Suprapubic skin (tissue), 4 donors: ENCODE measurements around the gene TMEM30A. TPM values are rescaled to one million over a fixed set of nuclear protein-coding genes. Genes with fewer than 3 reads are reported as not detected.

Experiments used
- DNase-seq, 2 donors: peaks; one replicate each; pipeline ENCODE4 v3.0.0-alpha.2; 2019; ENCODE audit warnings: low spot score in 2 of 2
- H3K27ac ChIP-seq: fragments of 200-600 bp; sonication (generic); one replicate; pipeline ENCODE4 v1.5.1; 2019
- H3K27me3 ChIP-seq: fragments of 200-600 bp; sonication (generic); one replicate; pipeline ENCODE4 v1.5.1; 2019
- H3K36me3 ChIP-seq: fragments of 200-600 bp; sonication (generic); one replicate; pipeline ENCODE4 v1.5.1; 2019
- H3K4me1 ChIP-seq: fragments of 200-600 bp; sonication (generic); one replicate; pipeline ENCODE4 v1.5.1; 2019
- H3K4me3 ChIP-seq: fragments of 200-600 bp; sonication (generic); one replicate; pipeline ENCODE4 v1.5.1; 2019; ENCODE audit warnings: mild to moderate bottlenecking
- H3K9me3 ChIP-seq: fragments of 200-600 bp; sonication (generic); one replicate; pipeline ENCODE4 v1.5.1; 2019
- EP300 ChIP-seq: sonication (generic); formaldehyde crosslinking; IDR thresholded peaks from one replicate; pipeline ENCODE4 v1.6.1; 2017; ENCODE audit warnings: antibody characterized with exemption
- POLR2A ChIP-seq, 2 donors: fragments of 450-650 bp; IDR thresholded peaks; one replicate each; pipeline ENCODE4 v1.6.1; 2017; ENCODE audit warnings: antibody characterized with exemption in 2 of 2, mild to moderate bottlenecking in 2 of 2, moderate library complexity in 2 of 2
- POLR2AphosphoS5 ChIP-seq, 3 donors: sonication (generic); formaldehyde crosslinking; IDR thresholded peaks; one replicate each; pipeline ENCODE4 v1.6.1; 2017; ENCODE audit warnings: antibody characterized with exemption in 3 of 3
- WGBS: methylation state at CpG from one replicate; pipeline ENCODE4 v1.1.5; 2018; 5-methylcytosine and 5-hydroxymethylcytosine counted together
- total RNA-seq, 4 donors: library from RNA; depleted of rRNA; stranded (reverse); fragments of >200 nt; gene quantifications; one replicate each; pipeline ENCODE4 v1.1.0, GENCODE V29; 2016
- TF ChIP-seq, protein P1 (sequence below), 2 donors: fragments of 200-600 bp in 1 of 2; fragments of 450-650 bp in 1 of 2; sonication (generic) in 1 of 2; IDR thresholded peaks; one replicate each; pipeline ENCODE4 v1.5.1; 2016 to 2019; ENCODE audit warnings: antibody characterized with exemption in 2 of 2, mild to moderate bottlenecking in 1 of 2, moderate library complexity in 1 of 2

TMEM30A gene
- total RNA-seq, 4 donors from 2014 or later = 30.5 to 50.0 (median 38.2) TPM

DNA sequence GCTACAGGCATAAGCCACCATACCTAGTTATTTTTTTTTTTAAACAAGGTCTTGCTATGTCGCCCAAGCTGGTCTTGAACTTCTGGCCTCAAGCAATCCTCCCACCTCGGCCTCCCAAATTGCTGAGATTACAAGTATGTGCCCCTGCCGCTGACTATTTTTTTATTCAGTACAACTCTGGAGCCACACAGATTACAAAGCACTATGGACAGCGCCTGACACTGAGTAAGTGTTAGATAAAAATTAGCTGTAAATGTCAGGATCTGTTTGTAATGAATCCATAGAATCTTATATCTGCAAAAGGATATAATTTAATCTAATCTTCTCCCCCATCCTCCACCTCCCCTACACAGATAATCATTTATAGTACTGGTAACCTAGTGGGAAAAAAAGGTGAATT lies 63.5 kb downstream of the TMEM30A start:
- no peaks in the 10 kb centered on the region for H3K27me3 ChIP-seq
- no peak overlapping the region for H3K4me3 ChIP-seq
- no peak for DNase-seq
- TF ChIP-seq, protein P1, sequence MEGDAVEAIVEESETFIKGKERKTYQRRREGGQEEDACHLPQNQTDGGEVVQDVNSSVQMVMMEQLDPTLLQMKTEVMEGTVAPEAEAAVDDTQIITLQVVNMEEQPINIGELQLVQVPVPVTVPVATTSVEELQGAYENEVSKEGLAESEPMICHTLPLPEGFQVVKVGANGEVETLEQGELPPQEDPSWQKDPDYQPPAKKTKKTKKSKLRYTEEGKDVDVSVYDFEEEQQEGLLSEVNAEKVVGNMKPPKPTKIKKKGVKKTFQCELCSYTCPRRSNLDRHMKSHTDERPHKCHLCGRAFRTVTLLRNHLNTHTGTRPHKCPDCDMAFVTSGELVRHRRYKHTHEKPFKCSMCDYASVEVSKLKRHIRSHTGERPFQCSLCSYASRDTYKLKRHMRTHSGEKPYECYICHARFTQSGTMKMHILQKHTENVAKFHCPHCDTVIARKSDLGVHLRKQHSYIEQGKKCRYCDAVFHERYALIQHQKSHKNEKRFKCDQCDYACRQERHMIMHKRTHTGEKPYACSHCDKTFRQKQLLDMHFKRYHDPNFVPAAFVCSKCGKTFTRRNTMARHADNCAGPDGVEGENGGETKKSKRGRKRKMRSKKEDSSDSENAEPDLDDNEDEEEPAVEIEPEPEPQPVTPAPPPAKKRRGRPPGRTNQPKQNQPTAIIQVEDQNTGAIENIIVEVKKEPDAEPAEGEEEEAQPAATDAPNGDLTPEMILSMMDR (IDR thresholded peaks at IDR 0.05) = no peak
- TF ChIP-seq EP300 (no peak), POLR2A (IDR thresholded peaks at IDR 0.05) (no peak), POLR2AphosphoS5 (IDR thresholded peaks at IDR 0.05) (no peak)
- H3K36me3 ChIP-seq = no peaks in the 10 kb centered on the region
- peaks cover 3% of the 10 kb centered on the region for H3K4me1 ChIP-seq
- no peaks in the 10 kb centered on the region for H3K9me3 ChIP-seq
- 88% methylated on average over 4 of the region's 4 CpGs for WGBS
- H3K27ac ChIP-seq = no peak overlapping the region

DNA sequence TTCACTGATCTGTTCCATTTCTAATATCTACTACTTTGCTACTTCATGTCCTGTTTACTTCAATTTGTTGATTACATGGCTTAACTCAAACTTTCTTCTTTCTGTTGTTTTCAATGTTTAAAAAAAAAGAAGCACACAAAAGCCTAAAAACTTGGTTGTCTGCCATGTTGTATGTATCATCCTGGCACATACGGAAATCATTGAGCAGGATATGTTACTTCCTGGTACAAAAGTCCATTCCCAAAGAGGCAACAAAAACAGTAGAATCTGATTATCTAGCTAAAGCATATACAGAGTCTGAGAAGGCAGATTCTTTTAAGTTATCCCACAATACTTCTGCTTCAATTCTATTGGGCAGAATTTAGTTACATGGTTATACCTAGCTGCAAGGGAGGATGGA lies 64.2 kb downstream of the TMEM30A start:
- H3K36me3 ChIP-seq = no peaks in the 10 kb centered on the region
- peaks cover 3% of the 10 kb centered on the region for H3K4me1 ChIP-seq
- no peaks in the 10 kb centered on the region for H3K27me3 ChIP-seq
- H3K4me3 ChIP-seq = no peak overlapping the region
- WGBS = 17% methylated on average over 1 of the region's 1 CpG
- TF ChIP-seq, protein P1 (IDR thresholded peaks at IDR 0.05) = no peak
- TF ChIP-seq EP300 = no peak
- TF ChIP-seq POLR2A (IDR thresholded peaks at IDR 0.05) = no peak
- no peak for TF ChIP-seq POLR2AphosphoS5 (IDR thresholded peaks at IDR 0.05)
- no peak for DNase-seq
- H3K27ac ChIP-seq = no peak overlapping the region
- no peaks in the 10 kb centered on the region for H3K9me3 ChIP-seq

DNA sequence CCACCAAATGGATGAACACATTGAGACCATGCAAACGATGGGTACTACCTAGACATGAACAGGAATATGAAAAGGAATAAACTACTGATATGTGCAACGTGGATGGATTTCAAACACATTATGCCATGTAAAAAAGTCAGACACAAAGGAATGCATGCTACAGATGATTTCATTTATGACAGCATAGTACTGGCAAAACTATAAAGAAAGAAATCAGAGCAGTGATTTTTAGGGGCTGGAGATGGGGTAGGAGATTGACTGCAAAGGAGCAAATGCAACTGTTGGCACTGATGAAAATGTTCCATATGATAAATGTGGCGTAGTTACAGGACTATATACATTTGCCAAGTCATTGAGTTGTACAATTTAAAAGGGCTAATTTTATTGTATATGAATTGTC lies 65.3 kb downstream of the TMEM30A start:
- no peaks in the 10 kb centered on the region for H3K9me3 ChIP-seq
- H3K4me1 ChIP-seq = peaks cover 3% of the 10 kb centered on the region
- no peak overlapping the region for H3K4me3 ChIP-seq
- DNase-seq = no peak
- H3K27me3 ChIP-seq = no peaks in the 10 kb centered on the region
- no peaks in the 10 kb centered on the region for H3K36me3 ChIP-seq
- WGBS = 75% methylated on average over 3 of the region's 3 CpGs
- H3K27ac ChIP-seq = no peak overlapping the region
- TF ChIP-seq EP300 (no peak), POLR2AphosphoS5 (IDR thresholded peaks at IDR 0.05) (no peak), POLR2A (IDR thresholded peaks at IDR 0.05) (no peak)
- TF ChIP-seq, protein P1 (IDR thresholded peaks at IDR 0.05) = no peak

DNA sequence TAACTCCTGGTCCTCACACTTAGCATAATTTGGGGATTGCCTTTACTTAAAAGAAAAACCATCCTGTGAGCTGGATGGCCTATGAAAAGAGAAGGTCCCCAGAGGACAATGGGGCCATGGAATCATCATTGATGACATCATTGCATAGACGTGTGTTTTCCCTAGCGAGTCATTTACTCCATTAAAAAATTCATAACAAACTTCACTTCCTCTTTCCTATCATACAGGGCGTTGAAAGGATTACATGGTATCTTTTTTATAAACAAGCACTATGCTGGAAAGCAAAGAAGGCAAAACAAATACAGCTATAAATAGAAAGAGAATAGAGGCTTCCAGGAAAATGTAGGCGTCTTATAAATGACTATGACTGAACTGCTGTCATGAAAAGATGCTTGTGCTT lies 67.4 kb downstream of the TMEM30A start:
- H3K27me3 ChIP-seq = no peaks in the 10 kb centered on the region
- H3K4me3 ChIP-seq = no peak overlapping the region
- no peak for DNase-seq
- 18% methylated on average over 4 of the region's 4 CpGs for WGBS
- no peaks in the 10 kb centered on the region for H3K36me3 ChIP-seq
- H3K9me3 ChIP-seq = no peaks in the 10 kb centered on the region
- TF ChIP-seq, protein P1 (IDR thresholded peaks at IDR 0.05) = no peak
- TF ChIP-seq POLR2A (IDR thresholded peaks at IDR 0.05) (no peak), POLR2AphosphoS5 (IDR thresholded peaks at IDR 0.05) (no peak), EP300 (no peak)
- H3K4me1 ChIP-seq = peaks cover 4% of the 10 kb centered on the region
- no peak overlapping the region for H3K27ac ChIP-seq

DNA sequence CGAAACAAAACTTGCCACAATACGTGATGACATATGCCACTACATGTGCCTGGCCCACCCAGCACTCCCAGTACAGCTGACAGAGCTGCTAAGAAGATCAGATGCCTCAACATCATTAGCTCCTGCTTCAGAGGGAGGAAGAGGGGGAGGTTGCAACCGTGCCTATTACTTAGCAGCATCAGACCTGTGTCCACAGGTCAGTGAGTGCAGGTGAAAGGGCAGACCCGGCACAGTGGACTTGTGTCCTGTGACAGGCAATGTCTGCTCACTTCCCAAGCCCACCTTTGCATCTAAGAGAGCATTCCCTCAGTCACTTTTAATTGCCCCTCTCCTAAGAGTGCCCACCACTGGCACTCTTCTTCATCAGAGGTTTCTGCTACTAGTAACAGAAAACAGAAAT lies 69.3 kb downstream of the TMEM30A start:
- TF ChIP-seq, protein P1 (IDR thresholded peaks at IDR 0.05) = no peak
- no peak for TF ChIP-seq POLR2AphosphoS5 (IDR thresholded peaks at IDR 0.05)
- no peak for TF ChIP-seq POLR2A (IDR thresholded peaks at IDR 0.05)
- no peak for TF ChIP-seq EP300
- H3K9me3 ChIP-seq = no peaks in the 10 kb centered on the region
- H3K36me3 ChIP-seq = no peaks in the 10 kb centered on the region
- DNase-seq = no peak
- WGBS = 54% methylated on average over 4 of the region's 4 CpGs
- no peak overlapping the region for H3K4me3 ChIP-seq
- H3K4me1 ChIP-seq = peaks cover 9% of the 10 kb centered on the region
- no peak overlapping the region for H3K27ac ChIP-seq
- H3K27me3 ChIP-seq = no peaks in the 10 kb centered on the region
